Parathyroid adenoma (tissue), 2 donors: Measurements from ENCODE around the gene GNPDA1.

Source experiments
- H2AFZ ChIP-seq: fragments of 300-600 bp; sonication (generic); one replicate; pipeline ENCODE4 v1.7.0; 2017; ENCODE audit warnings: antibody characterized with exemption, mild to moderate bottlenecking
- H3K27ac ChIP-seq: fragments of 300-600 bp; sonication (generic); one replicate; pipeline ENCODE4 v1.7.0; 2017
- H3K27me3 ChIP-seq: fragments of 300-600 bp; sonication (generic); one replicate; pipeline ENCODE4 v1.7.0; 2017; ENCODE audit warnings: low read length; ENCODE audit not compliant: control insufficient read depth, insufficient read depth
- H3K36me3 ChIP-seq: fragments of 300-600 bp; sonication (generic); one replicate; pipeline ENCODE4 v1.7.0; 2017; ENCODE audit warnings: low read length; ENCODE audit not compliant: control insufficient read depth, insufficient read depth
- H3K4me1 ChIP-seq: fragments of 300-600 bp; sonication (generic); one replicate; pipeline ENCODE4 v1.7.0; 2017; ENCODE audit warnings: control low read depth
- H3K4me2 ChIP-seq: fragments of 300-600 bp; sonication (generic); one replicate; pipeline ENCODE4 v1.7.0; 2017; ENCODE audit warnings: low read length
- H3K4me3 ChIP-seq: fragments of 300-600 bp; sonication (generic); one replicate; pipeline ENCODE4 v1.7.0; 2017; ENCODE audit warnings: low read depth, low read length
- H3K79me2 ChIP-seq: fragments of 300-600 bp; sonication (generic); one replicate; pipeline ENCODE4 v1.7.0; 2017; ENCODE audit warnings: control low read depth
- H3K9ac ChIP-seq: fragments of 300-600 bp; sonication (generic); one replicate; pipeline ENCODE4 v1.7.0; 2017; ENCODE audit warnings: mild to moderate bottlenecking
- H3K9me3 ChIP-seq: fragments of 300-600 bp; sonication (generic); one replicate; pipeline ENCODE4 v1.7.0; 2017; ENCODE audit warnings: low read length; ENCODE audit not compliant: control insufficient read depth
- TF ChIP-seq, protein P1 (sequence below): fragments of 300-600 bp; sonication (generic); IDR thresholded peaks from one replicate; pipeline ENCODE4 v1.7.0; 2017; ENCODE audit warnings: antibody characterized with exemption, mild to moderate bottlenecking
- donor health status: primary hyperparathyroidism.

The GNPDA1 gene

GRCh38 chr5:142023836-142024235 lies 11.0 kb upstream of the GNPDA1 start:
- TF ChIP-seq, protein P1, sequence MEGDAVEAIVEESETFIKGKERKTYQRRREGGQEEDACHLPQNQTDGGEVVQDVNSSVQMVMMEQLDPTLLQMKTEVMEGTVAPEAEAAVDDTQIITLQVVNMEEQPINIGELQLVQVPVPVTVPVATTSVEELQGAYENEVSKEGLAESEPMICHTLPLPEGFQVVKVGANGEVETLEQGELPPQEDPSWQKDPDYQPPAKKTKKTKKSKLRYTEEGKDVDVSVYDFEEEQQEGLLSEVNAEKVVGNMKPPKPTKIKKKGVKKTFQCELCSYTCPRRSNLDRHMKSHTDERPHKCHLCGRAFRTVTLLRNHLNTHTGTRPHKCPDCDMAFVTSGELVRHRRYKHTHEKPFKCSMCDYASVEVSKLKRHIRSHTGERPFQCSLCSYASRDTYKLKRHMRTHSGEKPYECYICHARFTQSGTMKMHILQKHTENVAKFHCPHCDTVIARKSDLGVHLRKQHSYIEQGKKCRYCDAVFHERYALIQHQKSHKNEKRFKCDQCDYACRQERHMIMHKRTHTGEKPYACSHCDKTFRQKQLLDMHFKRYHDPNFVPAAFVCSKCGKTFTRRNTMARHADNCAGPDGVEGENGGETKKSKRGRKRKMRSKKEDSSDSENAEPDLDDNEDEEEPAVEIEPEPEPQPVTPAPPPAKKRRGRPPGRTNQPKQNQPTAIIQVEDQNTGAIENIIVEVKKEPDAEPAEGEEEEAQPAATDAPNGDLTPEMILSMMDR = no peak
- no peak overlapping the region for H3K4me3 ChIP-seq
- no peak overlapping the region for H3K4me2 ChIP-seq
- no peak overlapping the region for H3K27ac ChIP-seq
- H3K9ac ChIP-seq = no peak overlapping the region
- peaks cover 5% of the 10 kb centered on the region for H3K4me1 ChIP-seq
- H3K27me3 ChIP-seq = no peaks in the 10 kb centered on the region
- H3K9me3 ChIP-seq = no peaks in the 10 kb centered on the region
- no peaks in the 10 kb centered on the region for H3K79me2 ChIP-seq
- no peak overlapping the region for H2AFZ ChIP-seq
- H3K36me3 ChIP-seq = no peaks in the 10 kb centered on the region

DNA sequence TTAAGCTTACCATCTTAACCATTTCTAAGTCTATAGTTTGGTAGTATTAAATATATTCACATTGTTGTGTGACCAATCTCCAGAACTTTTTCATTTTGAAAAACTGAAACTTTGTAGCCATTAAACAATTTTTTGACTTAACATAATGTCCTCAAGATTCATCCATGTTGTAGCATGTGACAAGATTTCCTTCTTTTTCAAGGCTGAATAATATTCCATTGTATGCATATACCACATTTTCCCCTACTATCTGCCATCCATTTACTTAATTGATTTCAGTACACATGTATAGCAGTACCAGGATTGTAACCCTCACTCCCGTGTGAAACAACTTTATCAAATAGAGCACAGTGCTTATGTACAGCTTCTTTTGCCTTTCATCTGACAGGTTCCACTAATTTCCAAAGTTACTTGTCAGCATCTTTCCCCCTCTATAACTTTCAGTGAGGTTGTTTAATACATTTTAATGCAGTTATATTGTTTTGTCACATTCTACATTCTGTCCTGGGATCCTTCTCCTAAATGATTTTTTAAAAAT lies 7.4 kb upstream of the GNPDA1 start:
- Histone ChIP-seq H3K27me3 (no peaks in the 10 kb centered on the region), H3K4me1 (peaks cover 8% of the 10 kb centered on the region), H3K9ac (no peak overlapping the region), H3K79me2 (no peaks in the 10 kb centered on the region), H3K4me3 (no peak overlapping the region), H3K9me3 (no peaks in the 10 kb centered on the region), H3K27ac (no peak overlapping the region), H2AFZ (no peak overlapping the region), H3K36me3 (no peaks in the 10 kb centered on the region), H3K4me2 (no peak overlapping the region)
- TF ChIP-seq, protein P1 = no peak

DNA sequence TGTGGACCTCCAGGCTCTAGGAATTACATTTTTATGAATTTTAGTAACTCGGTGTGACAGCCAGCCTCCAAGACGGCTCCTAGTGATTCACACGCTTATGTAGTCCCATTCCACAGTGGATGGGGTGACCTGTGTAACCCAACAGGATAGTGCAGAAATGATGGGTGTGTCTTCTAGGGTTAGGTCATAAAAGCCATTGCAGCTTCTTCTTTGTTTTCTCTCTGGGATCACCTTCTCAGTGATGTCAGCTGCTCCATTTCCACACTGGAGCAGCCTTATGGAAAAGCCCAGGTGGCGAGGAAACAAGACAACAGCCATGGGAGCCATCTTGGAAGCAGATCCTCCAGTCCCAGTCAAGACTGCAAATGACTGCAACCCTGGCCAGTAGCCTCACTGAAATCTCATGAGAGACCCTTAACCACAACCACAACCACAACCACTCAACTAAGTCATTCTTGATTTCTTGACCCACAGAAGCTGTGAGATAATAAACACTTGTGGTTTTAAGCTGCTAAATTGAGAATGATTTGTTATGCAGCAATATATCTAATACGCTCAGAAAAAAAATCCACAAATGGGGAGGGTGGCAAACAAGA lies 5.1 kb upstream of the GNPDA1 start:
- Histone ChIP-seq H2AFZ (no peak overlapping the region), H3K79me2 (no peaks in the 10 kb centered on the region), H3K4me1 (peaks cover 10% of the 10 kb centered on the region), H3K36me3 (no peaks in the 10 kb centered on the region), H3K9me3 (no peaks in the 10 kb centered on the region), H3K27ac (no peak overlapping the region), H3K27me3 (no peaks in the 10 kb centered on the region), H3K4me3 (no peak overlapping the region), H3K9ac (no peak overlapping the region), H3K4me2 (no peak overlapping the region)
- TF ChIP-seq, protein P1 = no peak

DNA sequence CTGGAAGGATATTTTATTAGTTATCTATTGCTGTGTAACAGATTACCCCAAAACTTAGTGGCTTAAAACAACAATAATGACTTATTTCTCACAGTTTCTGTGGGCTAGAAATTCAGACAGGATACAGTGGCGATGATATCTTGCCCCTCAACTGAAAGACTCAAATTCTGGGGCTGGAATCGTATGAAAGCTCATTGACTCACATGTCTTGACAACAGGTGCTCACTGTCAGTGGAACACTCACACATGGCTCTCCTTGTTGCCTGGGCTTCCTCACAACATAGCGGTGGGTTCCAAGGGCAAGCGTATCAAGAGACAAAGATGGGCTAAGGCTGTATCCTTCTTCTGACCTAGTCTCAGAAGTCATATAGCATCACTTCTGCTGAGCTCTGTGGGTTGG lies 3.7 kb upstream of the GNPDA1 start:
- Histone ChIP-seq H3K4me2 (no peak overlapping the region), H3K9ac (no peak overlapping the region), H3K27ac (no peak overlapping the region), H3K4me3 (no peak overlapping the region), H3K36me3 (no peaks in the 10 kb centered on the region), H3K4me1 (peaks cover 16% of the 10 kb centered on the region), H2AFZ (no peak overlapping the region), H3K9me3 (no peaks in the 10 kb centered on the region), H3K27me3 (no peaks in the 10 kb centered on the region), H3K79me2 (no peaks in the 10 kb centered on the region)
- TF ChIP-seq, protein P1 = no peak
